Ovary (tissue), 3 donors: Measurements from ENCODE around the gene WWOX.

ENCODE experiments used
- CTCF ChIP-seq, 3 donors: fragments of 450-650 bp in 2 of 3; fragments of 200-600 bp in 1 of 3; IDR thresholded peaks; one replicate each; pipeline versions ENCODE4 v1.5.1 to v1.8.0; 2016 to 2022; ENCODE audit warnings: antibody characterized with exemption in 3 of 3, mild to moderate bottlenecking in 1 of 3
- EP300 ChIP-seq: sonication (generic); formaldehyde crosslinking; IDR thresholded peaks from one replicate; pipeline ENCODE4 v1.6.1; 2017; ENCODE audit warnings: antibody characterized with exemption
- POLR2A ChIP-seq: fragments of 450-650 bp; IDR thresholded peaks from one replicate; pipeline ENCODE4 v1.6.1; 2017; ENCODE audit warnings: antibody characterized with exemption, mild to moderate bottlenecking, moderate library complexity
- donor health status: DM: no; HTN: no; CAD: no.

DNA sequence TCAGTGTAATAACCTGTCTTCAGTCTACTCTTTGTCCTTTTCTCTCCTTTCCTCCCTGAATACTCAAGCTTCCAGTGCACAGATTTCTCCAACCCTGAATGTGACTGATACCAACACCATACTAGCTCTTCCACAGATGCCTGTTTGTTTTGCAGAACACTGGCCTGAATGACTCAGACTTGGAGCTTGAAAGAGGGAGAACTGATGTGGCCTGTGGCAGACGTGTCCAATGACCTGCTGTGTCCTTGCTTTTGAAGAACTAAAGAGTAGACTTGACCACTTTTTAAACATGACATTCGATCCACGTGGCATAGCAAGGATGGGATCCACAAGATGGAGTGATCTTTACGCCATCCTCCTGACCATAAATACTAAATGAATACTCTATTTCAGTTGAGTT is 361.0 kb downstream of the WWOX start:
- no peak for TF ChIP-seq CTCF (IDR thresholded peaks at IDR 0.05)
- TF ChIP-seq EP300, result no peak
- no peak for TF ChIP-seq POLR2A
